ENCODE measurements around the gene CFAP298. TPM values are rescaled to one million over a fixed set of nuclear protein-coding genes. Genes with fewer than 3 reads are reported as not detected.

The CFAP298 gene
- total RNA-seq, 1 donor = 20.3 TPM

DNA sequence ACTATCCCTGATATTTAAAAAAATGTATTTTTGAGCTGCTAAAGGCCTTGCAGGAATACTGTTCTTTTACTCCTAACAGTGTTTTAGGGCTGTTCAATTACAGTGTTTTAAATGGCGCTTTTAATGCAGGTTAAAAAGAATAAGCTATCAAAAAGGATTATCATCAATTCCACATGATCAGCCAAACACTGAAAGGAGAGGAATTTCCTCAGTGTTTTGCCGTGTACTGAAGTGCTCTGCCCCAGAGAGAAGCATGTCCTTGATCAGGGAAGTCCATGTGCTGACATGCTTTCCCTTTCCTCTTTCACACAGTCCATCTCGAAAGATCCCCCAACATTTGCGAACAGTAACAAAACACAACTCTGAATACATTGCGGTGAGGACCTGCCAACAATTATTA lies 3.3 kb downstream of the CFAP298 start:
- H3K4me3 ChIP-seq (ENCODE audit: low read depth, low read length) = no peak overlapping the region
- no peak for DNase-seq (ENCODE audit: low read depth)
- TF ChIP-seq, protein P1, sequence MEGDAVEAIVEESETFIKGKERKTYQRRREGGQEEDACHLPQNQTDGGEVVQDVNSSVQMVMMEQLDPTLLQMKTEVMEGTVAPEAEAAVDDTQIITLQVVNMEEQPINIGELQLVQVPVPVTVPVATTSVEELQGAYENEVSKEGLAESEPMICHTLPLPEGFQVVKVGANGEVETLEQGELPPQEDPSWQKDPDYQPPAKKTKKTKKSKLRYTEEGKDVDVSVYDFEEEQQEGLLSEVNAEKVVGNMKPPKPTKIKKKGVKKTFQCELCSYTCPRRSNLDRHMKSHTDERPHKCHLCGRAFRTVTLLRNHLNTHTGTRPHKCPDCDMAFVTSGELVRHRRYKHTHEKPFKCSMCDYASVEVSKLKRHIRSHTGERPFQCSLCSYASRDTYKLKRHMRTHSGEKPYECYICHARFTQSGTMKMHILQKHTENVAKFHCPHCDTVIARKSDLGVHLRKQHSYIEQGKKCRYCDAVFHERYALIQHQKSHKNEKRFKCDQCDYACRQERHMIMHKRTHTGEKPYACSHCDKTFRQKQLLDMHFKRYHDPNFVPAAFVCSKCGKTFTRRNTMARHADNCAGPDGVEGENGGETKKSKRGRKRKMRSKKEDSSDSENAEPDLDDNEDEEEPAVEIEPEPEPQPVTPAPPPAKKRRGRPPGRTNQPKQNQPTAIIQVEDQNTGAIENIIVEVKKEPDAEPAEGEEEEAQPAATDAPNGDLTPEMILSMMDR (IDR thresholded peaks at IDR 0.05; ENCODE audit: insufficient read depth, low read depth, low read length) = no peak

DNA sequence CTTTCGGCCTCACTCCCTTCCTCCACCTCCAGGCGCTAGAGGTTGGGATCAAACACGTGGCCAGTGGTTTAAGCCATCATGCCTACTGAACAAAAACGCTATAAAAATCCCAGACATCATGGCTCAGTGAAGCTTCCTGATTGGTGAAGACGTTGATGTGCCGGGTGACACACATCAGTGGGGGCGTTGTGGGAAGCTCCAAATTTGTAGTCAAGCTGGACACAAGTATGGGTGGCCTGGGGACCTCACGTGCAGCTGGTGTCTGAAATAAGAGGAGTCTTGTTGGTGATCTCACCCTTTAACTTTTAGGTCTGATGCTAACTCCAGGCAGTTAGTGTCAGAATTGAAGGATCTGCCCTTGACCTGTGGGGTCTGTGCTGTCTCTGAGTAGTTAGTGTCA lies 6.7 kb downstream of the CFAP298 start:
- no peak for DNase-seq (ENCODE audit: low read depth)
- TF ChIP-seq, protein P1 (IDR thresholded peaks at IDR 0.05; ENCODE audit: insufficient read depth, low read depth, low read length) = no peak
- H3K4me3 ChIP-seq (ENCODE audit: low read depth, low read length) = no peak overlapping the region

DNA sequence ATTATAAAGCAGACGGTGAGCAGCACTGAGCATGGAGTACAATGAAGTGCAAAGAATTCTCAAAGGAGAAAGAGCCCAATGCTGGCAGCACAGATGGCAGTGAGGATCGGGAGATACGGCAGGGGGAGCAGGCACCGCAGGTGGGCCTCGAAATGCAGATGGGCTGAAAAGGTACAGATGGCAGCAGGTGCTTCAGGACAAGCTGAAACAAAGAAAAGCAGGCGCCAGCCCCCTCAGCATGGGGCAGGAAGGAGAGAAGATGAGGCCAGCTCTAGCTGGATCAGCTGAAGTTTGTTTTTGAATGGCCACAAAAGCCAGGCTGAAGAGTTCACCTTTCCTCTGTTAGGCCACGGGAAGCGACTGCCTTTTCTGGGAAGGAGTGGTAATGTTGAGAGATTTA lies 7.7 kb downstream of the CFAP298 start:
- no peak for DNase-seq (ENCODE audit: low read depth)
- TF ChIP-seq, protein P1 (IDR thresholded peaks at IDR 0.05; ENCODE audit: insufficient read depth, low read depth, low read length) = no peak

GRCh38 chr21:32603131-32603530 lies 9.0 kb downstream of the CFAP298 start:
- DNase-seq (ENCODE audit: low read depth) = no peak
- TF ChIP-seq, protein P1 (IDR thresholded peaks at IDR 0.05; ENCODE audit: insufficient read depth, low read depth, low read length) = no peak

More for the DNA sequence above, 7.7 kb downstream of the CFAP298 start:
- no peak overlapping the region for H3K4me3 ChIP-seq (ENCODE audit: low read depth, low read length)

DNA sequence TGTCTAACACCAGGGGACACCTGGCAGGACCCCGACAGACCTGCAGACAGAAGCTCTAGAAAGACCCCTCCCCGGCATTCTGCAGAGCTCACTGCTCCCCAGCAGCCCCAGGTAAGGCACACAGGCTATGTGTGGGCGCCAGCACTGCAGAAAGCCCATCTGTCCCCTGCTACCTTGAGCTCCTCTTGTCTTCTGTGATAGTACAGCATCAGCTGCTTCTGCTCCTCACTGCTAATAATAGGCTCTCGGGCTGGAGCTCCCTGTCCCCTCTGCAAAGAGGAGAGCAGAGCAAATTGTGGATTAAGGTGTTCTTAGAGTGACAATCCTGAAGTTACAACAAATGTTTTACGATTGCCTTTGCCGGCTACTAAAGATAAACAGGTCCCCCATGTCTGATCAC lies 10.1 kb downstream of the CFAP298 start:
- TF ChIP-seq, protein P1 (IDR thresholded peaks at IDR 0.05; ENCODE audit: insufficient read depth, low read depth, low read length) = no peak
- no peak for DNase-seq (ENCODE audit: low read depth)
- no peak overlapping the region for H3K4me3 ChIP-seq (ENCODE audit: low read depth, low read length)

More at GRCh38 chr21:32603131-32603530, 9.0 kb downstream of the CFAP298 start:
- no peak overlapping the region for H3K4me3 ChIP-seq (ENCODE audit: low read depth, low read length)

- TF ChIP-seq, protein P1 (IDR thresholded peaks at IDR 0.05; ENCODE audit: insufficient read depth, low read depth, low read length) = no peak
- DNase-seq (ENCODE audit: low read depth) = no peak
- no peak overlapping the region for H3K4me3 ChIP-seq (ENCODE audit: low read depth, low read length)
Measured at GRCh38 chr21:32599526-32599925, 12.7 kb downstream of the CFAP298 start.

DNA sequence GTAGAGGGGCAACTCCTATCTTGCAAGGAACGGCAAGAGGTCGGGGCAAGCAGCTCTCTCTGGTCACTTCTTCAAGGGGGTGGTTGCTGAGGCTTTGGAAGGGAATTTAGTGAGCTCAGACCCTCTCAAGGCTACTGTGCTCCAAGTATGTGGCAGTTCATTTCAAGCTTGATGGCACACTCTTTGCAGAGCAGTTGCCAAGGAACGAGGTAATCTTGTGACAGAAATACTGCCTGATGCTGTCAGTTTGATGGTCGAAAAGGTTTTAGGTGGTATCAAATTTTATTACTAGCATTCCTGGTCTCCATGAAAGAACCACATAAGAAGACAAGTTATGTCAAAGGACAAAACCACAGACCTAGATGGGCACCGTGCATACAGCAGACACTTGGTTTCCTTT lies 13.1 kb downstream of the CFAP298 start:
- H3K4me3 ChIP-seq (ENCODE audit: low read depth, low read length) = no peak overlapping the region
- DNase-seq (ENCODE audit: low read depth) = no peak
- TF ChIP-seq, protein P1 (IDR thresholded peaks at IDR 0.05; ENCODE audit: insufficient read depth, low read depth, low read length) = no peak

Measured in fibroblast of villous mesenchyme (primary cell).